GM21717 (cell line): ENCODE data around the gene NEK3.
"Not testable (repeated sequence)": the region's sequence is repeated elsewhere in the genome, so short reads cannot be mapped to it uniquely, and the experiment has no call there.

Source experiments
- ATAC-seq: cut with Tn5 transposase; IDR thresholded peaks from one replicate; pipeline ENCODE4 v1.9.1; 2021; ENCODE audit warnings: mild to moderate bottlenecking, moderate library complexity; ENCODE audit not compliant: unreplicated experiment

NEK3 gene

DNA sequence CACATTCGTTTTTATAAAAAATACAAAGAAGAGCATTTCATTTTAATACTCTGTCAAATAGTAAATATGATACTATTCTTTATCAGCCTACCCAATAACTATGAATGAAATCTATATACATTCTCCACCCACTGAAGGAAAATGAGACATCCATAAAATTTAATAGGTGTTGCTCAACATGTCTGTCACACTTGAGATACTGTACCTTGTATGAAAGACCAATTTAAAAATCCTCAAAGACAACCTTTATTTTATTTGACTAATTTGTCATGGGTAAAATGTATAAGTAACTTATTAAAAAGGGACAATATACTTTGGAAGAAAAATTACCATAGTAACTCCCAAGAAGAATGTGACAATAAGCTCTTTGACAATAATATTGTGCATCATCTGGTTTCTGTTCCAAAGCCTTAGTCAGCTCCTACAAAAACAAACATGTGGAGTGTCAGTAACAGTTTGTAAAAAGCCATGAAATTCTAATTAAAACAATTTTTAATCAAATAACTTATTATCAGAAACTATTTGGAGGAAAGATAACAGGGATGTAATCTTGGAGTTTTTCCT, 11.5 kb upstream of the NEK3 start:
- ATAC-seq, result not testable (repeated sequence)

DNA sequence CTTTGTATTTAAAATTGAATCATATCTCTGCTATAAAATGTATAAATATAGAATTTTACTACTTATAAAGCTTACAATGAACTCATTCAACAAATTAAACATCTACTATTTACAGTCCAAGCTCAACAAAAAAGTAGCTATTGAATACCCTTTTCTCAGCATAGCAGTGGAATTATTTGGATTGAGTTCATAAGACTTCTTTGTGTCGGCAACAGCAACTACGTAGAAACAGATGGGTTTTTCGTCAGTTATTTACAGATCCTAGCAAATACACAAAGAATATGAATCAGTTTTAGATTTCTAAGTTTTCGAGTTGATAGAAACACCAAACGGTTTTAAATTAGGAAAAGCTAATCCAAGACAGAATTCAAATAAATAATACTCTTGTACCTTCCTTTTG, 10.4 kb upstream of the NEK3 start:
- no peak for ATAC-seq

DNA sequence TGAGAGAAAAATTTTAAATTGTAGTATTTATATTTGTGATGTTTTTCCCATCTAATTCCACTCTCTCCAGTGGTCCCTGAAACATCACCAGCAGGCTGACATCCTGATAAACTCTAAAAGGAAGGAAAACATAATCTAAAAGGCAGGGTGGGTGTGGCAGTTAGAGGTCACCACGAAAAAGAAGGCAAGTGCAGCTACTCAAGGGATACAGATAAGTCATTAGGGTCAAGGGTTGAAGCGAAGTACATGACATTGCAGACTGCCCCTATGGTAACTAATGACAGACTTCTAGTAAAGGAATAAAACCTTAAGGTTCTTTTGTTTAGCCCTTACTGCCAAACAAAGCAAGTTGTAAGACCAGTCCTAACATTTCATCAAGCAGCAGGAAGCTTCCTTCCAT, 6.0 kb upstream of the NEK3 start:
- no peak for ATAC-seq

DNA sequence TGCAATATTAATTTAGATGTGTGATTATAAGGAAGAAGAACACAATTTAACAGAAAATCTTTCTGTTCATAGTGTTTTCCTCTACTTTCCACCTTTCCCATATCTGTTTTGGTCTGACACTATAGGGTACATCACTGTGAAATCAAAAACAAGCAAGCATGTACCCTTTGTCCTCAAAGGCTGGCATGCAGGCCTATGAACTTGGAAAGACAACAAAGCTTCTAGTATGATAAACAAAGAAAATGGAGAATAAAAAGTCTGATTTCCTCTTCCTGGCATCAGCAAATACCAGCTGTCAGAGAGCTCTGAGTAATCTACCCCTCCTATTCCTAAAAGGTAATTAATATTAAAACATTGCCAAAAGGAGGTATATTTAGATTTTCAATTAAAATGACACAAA, 5.6 kb upstream of the NEK3 start:
- ATAC-seq, result no peak

DNA sequence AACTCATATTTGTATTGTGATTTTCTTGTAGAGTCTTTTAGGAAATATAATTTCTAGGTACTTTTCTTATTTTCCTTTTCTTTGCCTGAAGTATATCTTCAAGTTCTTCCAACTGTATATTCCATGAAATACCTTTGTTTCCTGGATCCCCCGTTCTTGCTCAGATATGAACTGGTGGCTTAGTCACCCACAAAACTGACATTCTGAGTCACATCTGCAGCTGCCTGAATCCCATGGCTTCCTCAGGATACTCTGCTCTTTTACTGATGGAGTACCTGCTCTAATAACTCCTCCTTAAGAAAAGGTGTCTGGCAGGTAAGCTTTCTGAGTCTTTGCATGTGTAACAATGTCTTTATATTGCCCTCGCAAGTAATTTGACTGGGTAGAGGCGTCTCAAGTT, 4.5 kb upstream of the NEK3 start:
- ATAC-seq, result not testable (repeated sequence)

DNA sequence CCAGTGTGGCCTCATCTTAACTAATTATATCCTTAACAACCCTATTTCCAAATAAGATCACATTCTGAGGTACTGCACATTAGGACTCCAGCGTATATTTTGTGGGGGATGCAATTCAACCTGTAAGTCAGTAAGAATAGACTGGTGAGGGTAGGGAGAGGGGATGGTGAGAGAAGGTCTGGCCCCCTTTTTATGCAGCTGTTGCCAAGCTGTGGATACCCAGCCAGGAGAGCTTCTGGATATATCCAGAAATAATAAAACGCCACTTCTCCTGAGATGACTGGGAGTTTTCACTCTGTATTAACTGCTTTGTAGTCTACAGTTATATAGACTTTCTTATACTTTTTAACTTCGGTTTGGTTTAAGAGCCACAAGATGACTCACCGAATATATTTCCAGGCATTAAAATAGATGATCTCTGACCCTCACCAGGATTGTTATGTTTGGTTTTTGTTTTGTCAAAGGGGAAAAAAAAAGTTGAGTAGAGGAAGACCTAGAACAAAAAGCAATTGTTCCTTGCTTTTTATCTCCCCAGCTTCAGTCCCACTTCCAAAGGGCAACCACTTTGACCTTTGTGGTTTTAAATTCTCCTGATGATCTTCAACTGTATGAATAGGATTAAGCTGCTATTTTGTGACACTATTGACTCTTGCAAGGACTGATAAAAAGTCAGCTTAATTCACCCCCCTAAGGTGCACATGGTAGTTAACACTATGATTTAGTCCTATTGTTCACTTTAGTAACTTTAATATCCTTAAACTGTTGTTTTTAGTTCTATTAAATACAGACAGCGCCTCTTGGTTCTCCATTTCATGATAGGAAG, 3.1 kb upstream of the NEK3 start:
- no peak for ATAC-seq

DNA sequence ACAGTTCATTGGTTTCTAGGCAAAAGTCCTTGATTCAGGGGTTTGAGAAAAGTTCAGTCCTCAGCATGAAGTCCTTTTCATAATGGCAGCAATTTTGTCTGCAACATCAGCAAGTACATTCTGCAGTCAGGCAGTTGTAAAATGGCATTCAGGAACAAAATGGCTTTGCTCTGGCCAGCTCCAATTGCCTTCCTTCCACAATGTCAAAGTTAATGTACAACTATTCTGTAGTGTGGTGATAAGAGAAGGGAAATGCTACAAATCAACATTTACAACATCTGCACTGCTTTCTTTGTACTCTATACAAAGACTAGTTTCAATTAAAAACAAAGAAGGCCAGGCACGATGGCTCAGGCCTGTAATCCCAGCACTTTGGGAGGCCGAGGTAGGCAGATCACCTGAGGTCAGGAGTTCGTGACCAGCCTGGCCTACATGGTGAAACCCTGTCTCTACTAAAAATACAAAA, 1.8 kb upstream of the NEK3 start:
- no peak for ATAC-seq

DNA sequence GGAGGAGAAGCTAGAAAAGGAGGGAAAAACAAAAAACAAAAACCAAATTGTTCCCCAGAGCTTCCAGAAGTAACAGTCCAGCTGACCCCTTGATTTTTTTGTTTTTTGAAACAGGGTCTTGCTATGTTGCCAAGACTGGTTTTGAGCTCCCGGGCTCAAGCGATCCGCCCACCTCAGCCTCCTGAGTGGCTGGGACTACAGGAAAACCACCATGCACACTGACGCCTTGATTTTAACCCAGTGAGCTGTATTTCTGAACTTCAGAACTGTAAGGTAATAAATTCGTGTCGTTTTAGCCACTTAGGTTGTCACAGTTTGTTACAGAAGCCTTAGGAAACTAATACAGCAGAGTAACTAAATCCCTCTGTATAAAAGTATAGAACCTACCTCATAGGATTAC, 1.1 kb upstream of the NEK3 start:
- ATAC-seq, result no peak

DNA sequence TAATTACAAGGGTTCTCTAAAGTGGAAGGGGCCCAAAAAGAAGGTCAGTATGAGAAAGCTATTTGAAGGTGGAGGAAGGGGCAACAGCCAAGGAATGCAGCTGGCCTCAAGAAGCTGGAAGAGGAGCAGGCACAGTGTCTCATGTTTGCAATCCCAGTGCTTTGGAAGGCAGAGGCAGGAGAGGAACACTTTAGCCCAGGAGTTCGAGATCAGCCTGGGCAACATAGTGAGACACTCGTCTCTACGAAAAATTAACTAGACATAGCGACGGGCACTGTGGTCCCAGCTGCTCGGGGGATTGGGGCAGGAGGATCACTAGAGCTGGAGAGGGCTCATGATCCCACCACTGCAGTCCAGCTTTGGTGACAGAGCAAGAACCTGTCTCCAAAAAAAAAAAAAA, 656 bp upstream of the NEK3 start:
- ATAC-seq, result no peak

DNA sequence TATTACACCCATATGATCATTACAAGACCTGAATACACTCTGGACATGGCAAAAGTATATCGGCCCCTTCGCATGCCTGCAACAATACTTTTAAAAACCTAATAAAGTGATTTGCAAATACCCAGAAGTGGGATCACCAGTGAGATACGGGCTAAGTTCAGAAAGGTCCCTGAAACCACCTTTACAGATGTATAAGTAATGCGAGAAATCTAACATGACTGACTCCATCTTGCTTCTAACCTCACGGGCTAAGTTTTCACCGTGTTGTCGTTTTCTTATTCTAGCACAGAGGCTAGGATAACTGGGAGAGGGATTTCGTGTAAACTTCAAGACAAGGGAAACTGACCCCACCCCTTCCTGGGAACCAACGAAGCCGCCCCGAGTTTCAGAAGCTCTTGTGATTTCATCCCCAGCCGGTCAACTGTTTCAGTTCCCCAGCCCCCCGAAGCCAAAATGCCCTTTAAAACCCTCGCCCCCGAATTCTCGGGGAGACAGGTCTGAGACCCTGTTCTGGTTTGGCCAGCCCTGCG, 703 bp downstream of the NEK3 start:
- peak; percentile 43 for ATAC-seq

DNA sequence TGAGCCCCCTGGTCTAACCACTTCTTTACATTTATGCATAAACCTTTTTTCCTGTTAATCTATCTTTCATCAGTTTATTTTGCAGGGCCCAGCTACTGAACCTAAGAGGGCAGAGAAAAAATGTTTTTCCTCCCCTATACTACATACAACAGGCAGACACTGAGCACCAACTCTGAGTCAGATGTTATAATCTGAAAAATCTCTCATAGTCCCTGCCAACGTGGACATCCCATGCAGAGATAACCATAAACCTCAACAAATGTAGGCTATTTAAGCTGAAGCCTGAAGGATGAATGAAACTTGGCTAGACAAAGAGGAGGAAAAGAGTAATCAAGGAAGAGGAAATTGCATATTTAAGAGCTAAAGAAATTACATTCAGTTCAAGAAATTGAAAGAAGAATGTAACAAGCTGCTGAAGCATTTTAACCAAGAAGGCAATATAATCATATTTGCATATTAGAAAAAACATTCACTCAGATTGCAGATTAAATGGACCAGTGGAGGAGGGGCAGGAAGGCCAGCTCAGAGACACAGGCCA, 2.6 kb downstream of the NEK3 start:
- ATAC-seq, result no peak

DNA sequence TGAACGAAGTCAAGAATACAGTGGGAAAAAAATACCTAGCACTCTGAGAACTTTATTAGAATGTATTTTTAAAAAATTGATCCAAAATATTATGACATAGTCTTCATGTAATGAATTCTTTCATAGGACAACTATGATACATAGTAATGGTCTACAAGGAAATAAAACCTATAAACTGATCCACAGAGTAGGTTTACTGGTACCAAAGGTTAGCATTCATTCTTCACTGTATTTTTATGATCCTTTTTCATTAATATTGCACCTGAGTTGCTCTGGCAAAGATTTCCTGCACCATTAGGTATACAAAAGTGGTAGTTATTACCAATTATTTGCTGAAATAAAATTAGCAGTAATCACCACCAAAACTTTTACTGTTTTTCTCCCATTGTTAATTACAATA, 4.2 kb downstream of the NEK3 start:
- no peak for ATAC-seq

DNA sequence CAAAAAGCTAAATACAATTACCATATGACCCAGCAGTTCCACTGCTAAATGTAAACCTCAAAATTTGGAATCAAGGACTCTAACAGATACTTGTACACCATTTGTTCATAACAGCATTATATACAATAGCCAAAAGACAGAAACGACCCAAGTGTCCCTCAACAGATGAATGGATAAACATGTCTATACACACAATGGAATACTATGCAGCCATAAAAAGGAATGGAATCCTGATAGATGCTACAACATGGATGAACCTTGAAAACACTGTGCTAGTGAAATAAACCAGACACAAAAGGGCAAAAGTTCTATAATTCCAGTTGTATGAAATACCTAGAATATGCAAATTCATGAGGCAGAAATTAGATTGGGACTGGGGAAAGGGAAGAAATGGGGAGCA, 12.2 kb downstream of the NEK3 start:
- ATAC-seq, result no peak

DNA sequence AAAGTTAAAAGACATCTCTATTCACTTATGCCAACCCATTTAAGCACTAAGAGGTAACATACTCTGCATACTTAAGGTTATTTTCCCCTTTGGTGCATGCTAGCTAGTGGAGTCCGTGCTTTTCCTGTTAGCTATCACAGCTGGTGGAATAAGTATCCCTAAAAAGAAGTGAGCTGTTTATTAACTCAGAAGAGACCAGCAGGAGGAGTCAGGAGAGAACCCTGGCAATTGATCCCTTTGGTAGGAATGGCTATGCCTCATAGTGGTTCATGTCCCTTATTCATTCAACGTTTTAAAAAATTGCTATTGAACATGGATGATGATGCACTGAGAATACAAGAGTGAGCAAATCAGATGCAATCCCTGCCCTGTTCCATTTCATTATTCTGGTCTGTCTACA, 18.1 kb downstream of the NEK3 start:
- no peak for ATAC-seq

DNA sequence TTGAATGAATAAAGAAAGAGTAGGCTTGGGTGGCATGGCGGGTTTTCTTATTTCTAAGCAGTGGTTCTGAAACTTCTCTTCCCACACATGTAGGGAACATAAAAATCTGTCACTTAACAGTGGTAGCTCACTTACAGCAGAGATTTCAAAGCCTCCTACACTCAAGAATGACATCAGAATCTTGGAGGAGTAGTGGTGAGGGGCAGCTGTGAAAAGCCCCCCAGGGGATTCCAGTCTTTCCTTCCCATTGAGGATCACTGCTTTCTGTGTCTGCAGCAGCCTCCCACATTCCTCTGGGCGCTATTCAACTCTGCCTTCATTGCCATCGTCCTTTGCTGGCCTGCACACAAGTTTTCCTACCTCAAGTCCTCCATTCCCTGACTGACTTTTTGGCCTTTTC, 21.9 kb downstream of the NEK3 start:
- no peak for ATAC-seq

DNA sequence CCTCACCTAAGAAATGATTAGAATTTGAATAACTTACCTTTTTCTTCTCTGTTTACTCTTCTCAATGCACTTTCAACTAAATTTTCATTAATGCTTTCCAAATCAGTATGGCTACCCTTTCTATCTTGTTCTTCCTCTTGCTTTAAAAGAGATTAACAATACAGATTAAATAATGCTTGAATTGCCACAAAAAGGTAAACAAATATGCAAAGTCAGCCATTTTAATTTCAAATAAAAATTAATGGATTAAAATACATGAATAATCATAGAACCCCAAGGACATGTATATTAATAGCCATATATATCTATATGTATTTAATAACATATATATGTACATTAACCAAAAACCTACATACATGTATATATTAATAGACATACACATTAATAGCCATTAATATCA, 22.6 kb downstream of the NEK3 start:
- no peak for ATAC-seq

DNA sequence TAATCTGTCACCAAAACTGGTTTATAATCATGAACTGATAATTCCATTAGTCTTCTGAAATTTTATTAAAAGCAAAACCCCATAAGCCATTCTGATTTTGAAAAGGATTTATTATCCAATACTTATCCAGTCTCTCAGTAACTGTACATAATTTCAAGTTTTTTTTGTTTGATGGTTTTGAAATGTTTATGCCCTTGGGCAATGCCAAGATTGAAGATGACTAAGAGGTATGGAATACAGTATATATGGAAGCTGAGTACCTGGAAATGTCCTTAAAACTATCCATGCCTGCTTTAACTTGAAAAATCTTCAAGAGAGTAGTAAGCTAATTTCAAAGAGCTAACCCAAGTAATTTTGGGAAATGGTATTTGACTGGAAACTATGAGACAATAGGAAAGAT, 28.8 kb downstream of the NEK3 start:
- no peak for ATAC-seq

DNA sequence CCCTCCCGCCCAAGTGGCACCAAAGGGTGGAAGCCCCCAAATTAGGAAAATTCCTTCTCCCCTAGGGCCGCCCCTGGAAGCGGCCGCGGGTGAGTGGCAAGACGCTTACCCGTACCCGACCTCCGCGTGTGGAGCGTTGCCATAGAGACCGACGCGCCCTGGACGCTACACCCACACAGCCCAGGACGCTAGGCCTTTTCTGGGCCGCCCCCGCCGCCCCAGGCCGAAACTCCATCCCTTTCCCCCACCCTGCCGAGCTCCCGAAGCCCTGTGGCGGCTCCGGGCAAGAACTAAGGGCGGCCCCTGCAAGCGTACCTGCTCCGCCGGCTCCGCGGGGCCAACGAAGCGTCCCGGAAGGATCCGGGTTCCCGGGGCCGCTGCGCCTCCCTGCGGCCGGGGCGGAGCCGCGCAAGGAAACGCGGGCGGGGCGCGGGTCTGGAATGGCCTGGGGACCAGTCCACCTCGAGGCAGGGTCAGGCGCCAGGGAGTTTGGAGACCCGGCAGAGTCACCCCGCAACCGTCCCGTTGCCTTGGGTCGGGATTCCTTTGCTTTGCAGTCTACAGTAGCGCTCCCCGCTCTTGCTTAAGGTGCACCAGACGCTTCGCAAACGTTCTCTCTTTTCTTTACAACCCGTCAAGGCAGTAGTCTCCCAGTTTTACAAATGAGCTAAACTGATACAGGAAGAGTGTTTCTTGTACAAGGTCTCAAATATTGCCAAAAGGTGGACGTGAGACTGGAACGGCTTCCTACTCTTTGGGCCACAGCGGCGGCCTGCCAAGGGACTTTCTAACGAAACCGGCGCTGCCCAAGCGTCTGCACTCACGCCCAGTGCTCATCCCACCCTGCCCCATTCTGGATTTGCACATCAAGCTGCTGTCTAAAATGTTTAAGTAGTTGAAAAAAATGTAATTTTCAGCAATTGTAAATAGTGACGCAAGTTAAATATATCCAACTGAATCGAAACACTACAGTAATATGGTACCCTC, 30.4 kb downstream of the NEK3 start, which contains the start of gene NEK5:
Gene NEK5 (minus strand): TSS at position 360 of the 987 bp plus-strand sequence. CDS start 1,591 bp downstream, outside the sequence.
- ATAC-seq, result peak; percentile 76

DNA sequence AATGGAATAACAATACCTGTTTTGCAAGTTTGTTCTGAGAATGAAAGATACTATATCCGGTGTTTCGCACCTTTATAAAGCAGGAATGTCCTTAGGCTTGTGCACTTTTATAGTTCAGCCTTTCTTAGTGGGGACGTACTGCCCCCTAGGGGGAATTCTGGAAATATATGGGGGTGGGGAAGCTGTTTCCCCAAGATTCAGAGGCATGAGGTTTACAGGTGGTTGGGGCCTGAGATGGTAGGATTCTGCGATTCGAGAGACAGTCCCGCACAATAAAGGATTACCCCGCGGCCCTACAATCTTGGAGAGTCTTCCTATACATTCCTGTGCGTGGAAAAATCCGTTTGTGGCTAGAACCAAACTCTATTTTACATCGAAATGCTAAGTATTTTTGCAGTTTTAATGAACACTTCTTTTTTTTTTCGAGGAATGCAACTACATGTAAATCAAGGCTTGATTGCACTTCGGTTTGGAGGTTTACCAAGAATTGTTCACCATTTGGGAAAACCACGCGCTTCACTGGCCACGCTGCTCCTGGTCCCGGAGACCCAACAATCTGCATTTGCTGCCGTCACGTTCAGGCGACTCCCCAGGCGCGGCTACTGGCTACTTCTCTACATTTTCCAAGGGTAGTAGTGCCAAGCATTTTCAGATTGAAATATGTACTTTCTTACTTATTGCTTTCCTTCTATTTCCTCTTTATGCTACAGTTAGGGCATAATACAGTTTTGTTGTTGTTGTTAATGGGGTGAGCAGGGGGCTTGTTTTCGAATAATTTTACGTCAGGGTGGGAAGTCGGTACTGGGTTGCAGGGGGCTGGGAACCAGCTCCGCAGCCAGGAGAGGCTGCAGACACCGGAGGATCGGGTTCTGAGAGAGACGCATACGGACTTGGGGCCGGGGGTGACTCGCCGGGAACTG, 31.4 kb downstream of the NEK3 start:
- ATAC-seq, result peak; percentile 51

DNA sequence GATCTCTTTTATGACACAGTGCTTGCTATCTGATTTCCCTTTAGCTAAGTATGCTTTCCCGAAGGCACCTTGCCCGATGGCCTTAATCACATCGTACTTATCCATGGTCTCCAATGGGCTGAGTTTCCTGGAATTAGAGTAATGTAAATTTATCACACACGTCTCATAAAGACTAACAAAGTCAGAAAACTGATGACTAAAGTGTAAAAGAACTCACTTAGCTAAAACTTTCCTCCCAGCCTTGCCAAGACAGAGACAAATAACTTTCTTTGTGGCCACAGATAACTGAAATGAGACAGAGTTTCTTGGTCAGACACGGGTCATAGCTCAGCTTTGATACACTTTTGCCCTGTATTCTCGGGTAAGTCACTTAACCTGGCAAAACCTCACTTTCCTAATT, 32.0 kb downstream of the NEK3 start:
- no peak for ATAC-seq
